ENCODE results near the gene AMIGO2.

The AMIGO2 gene

GRCh38 chr12:47077206-47078085, 2.3 kb downstream of the AMIGO2 start:
- TF ChIP-seq CTCF (IDR thresholded peaks at IDR 0.05) = no peak

- TF ChIP-seq CTCF (IDR thresholded peaks at IDR 0.05) = no peak
Observed at GRCh38 chr12:47075192-47076084, 4.3 kb downstream of the AMIGO2 start.

GRCh38 chr12:47074757-47075156, 5.0 kb downstream of the AMIGO2 start:
- no peak for TF ChIP-seq CTCF (IDR thresholded peaks at IDR 0.05)

- TF ChIP-seq CTCF (IDR thresholded peaks at IDR 0.05) = no peak
Observed at GRCh38 chr12:47073951-47074350, 5.8 kb downstream of the AMIGO2 start.

GRCh38 chr12:47071241-47071852, 8.4 kb downstream of the AMIGO2 start:
- peak; percentile 69 for TF ChIP-seq CTCF (IDR thresholded peaks at IDR 0.05)

- TF ChIP-seq CTCF (IDR thresholded peaks at IDR 0.05) = no peak
Observed at GRCh38 chr12:47070310-47070709, 9.4 kb downstream of the AMIGO2 start.

GRCh38 chr12:47068539-47068938, 11.2 kb downstream of the AMIGO2 start:
- no peak for TF ChIP-seq CTCF (IDR thresholded peaks at IDR 0.05)
